ENCODE data around the gene CTDSP2. TPM values are rescaled to one million over a fixed set of nuclear protein-coding genes. Genes with fewer than 3 reads are reported as not detected.

Gene CTDSP2
- total and polyA plus RNA-seq, 2 of the 8 experiments (the other 6 are each of a cell fraction or from before 2014, with no cell fraction given): 71.3 to 91.7 TPM

GRCh38 chr12:57845478-57846284, 848 bp downstream of the CTDSP2 start (continued):
- TF ChIP-seq CTBP2 (IDR thresholded peaks at IDR 0.05; ENCODE audit: borderline replicate concordance, insufficient read depth, insufficient read length, low read length) (no peak), MAFK (IDR thresholded peaks at IDR 0.05; ENCODE audit: low read depth, low read length) (no peak), USF2 (IDR thresholded peaks at IDR 0.05; ENCODE audit: low read length) (no peak), CTCF (IDR thresholded peaks at IDR 0.05; ENCODE audit: control extremely low read depth in 1 of 3, insufficient read depth in 1 of 3, low read depth in 1 of 3, low read length in 3 of 3) (no peak), ATF3 (IDR thresholded peaks at IDR 0.05; ENCODE audit: insufficient read depth, low read depth, low read length) (no peak), TBP (IDR thresholded peaks at IDR 0.05; ENCODE audit: low read depth, low read length) (peak; percentile 30), PHF8 (conservative IDR thresholded peaks at IDR 0.05; ENCODE audit: low read depth, low read length) (no peak)

Measured in H1 (cell line).